Activated naive CD4-positive, alpha-beta T cell treated with anti-CD3 and anti-CD28 coated beads for 36 hours (primary cell): ENCODE data around the gene MTFMT. TPM values are rescaled to one million over a fixed set of nuclear protein-coding genes. Genes with fewer than 3 reads are reported as not detected.
"Not testable (repeated sequence)": the region's sequence is repeated elsewhere in the genome, so short reads cannot be mapped to it uniquely, and the experiment has no call there.

Experiments
- CTCF ChIA-PET: fragments of 350-600 bp; sonication (Branson Sonifier 250); formaldehyde crosslinking; loops from one replicate; lab custom pipeline; 2021; ENCODE audit warnings: antibody characterized with exemption; lab: Charles Lee
- DNase-seq: peaks from one replicate; pipeline ENCODE4 v3.0.0-alpha.2; 2020
- H3K27ac Mint-ChIP-seq: one replicate; pipeline ENCODE4 v1.8.0; 2021; ENCODE audit warnings: mild to moderate bottlenecking, mixed read lengths
- H3K27me3 Mint-ChIP-seq: one replicate; pipeline ENCODE4 v1.8.0; 2021; ENCODE audit warnings: low read depth, mixed read lengths
- H3K36me3 Mint-ChIP-seq: one replicate; pipeline ENCODE4 v1.8.0; 2021; ENCODE audit warnings: low read depth, mixed read lengths
- H3K4me1 Mint-ChIP-seq: one replicate; pipeline ENCODE4 v1.8.0; 2021; ENCODE audit warnings: low read depth, mixed read lengths
- H3K4me3 Mint-ChIP-seq: one replicate; pipeline ENCODE4 v1.8.0; 2021; ENCODE audit warnings: mild to moderate bottlenecking, moderate library complexity, mixed read lengths
- H3K9me3 Mint-ChIP-seq: one replicate; pipeline ENCODE4 v1.8.0; 2021; ENCODE audit warnings: mixed read lengths
- intact Hi-C: fragments of 100-400 bp; cut with micrococcal nuclease; formaldehyde crosslinking; loops from one replicate; pipeline ENCODE4 v1.15.1; 2023
- total RNA-seq, 2 experiments: library from RNA; stranded (reverse); gene quantifications; one replicate each; pipeline ENCODE4 v1.2.3, GENCODE V29; 2021

Gene MTFMT
- total RNA-seq, result 10 to 100 TPM; 15.1 to 17.1 TPM

GRCh38 chr15:65028921-65029735, at the start of gene MTFMT:
TSS of gene MTFMT (minus strand) at chr15:65029639. CDS start at chr15:65029613, 26 bp downstream.
- CTCF ChIA-PET, result no interaction called here
- Mint-ChIP-seq H3K27me3 (peaks cover 8% of the 10 kb centered on the region), H3K4me1 (peaks cover 21% of the 10 kb centered on the region), H3K36me3 (peaks cover 8% of the 10 kb centered on the region), H3K4me3 (peak within 1 kb of the TSS; percentile 87), H3K27ac (peak within 1 kb of the TSS; percentile 7), H3K9me3 (no peaks in the 10 kb centered on the region)
- DNase-seq, result peak; percentile 95
- intact Hi-C loops, result loop anchor here (2.0 kb wide), 3 partner anchors 38 to 204 kb away; partner anchors contain the start of genes CLPX and PIF1

- CTCF ChIA-PET, result interaction anchor here (0.9 to 4.9 kb wide), 8 partner anchors 8 to 43 kb away, joined by 3 to 31 read pairs (median 4); partner anchors contain the start of gene RASL12
- Mint-ChIP-seq H3K4me1 (peaks cover 18% of the 10 kb centered on the region), H3K36me3 (no peaks in the 10 kb centered on the region), H3K9me3 (no peaks in the 10 kb centered on the region), H3K27me3 (peaks cover 29% of the 10 kb centered on the region), H3K27ac (no peak overlapping the region), H3K4me3 (no peak overlapping the region)
- intact Hi-C loops, result loop anchor here (1.0 kb wide), 3 partner anchors 24 to 347 kb away; no protein-coding TSS in a partner anchor
- DNase-seq, result peak; percentile 70
Observed at GRCh38 chr15:65077981-65078352, 48.5 kb upstream of the MTFMT start.

- no peaks in the 10 kb centered on the region for H3K9me3 Mint-ChIP-seq
- no peak for DNase-seq
- H3K4me3 Mint-ChIP-seq, result no peak overlapping the region
- CTCF ChIA-PET, result interaction anchor here (0.9 to 4.9 kb wide), 7 partner anchors 8 to 246 kb away, joined by 3 to 31 read pairs (median 4); no protein-coding TSS in a partner anchor
- peaks cover 12% of the 10 kb centered on the region for H3K4me1 Mint-ChIP-seq
- H3K27me3 Mint-ChIP-seq, result peaks cover 24% of the 10 kb centered on the region
- intact Hi-C loops, result no loop called here
- no peaks in the 10 kb centered on the region for H3K36me3 Mint-ChIP-seq
- no peak overlapping the region for H3K27ac Mint-ChIP-seq
Observed at GRCh38 chr15:65077291-65077980, 48.0 kb upstream of the MTFMT start.

GRCh38 chr15:65076486-65077290, 47.2 kb upstream of the MTFMT start, which contains the start of gene KBTBD13:
TSS of gene KBTBD13 (plus strand) at chr15:65076746. CDS start at chr15:65076816, 70 bp downstream.
- DNase-seq, result no peak
- Mint-ChIP-seq H3K27me3 (peaks cover 21% of the 10 kb centered on the region), H3K27ac (no peak within 1 kb of the TSS), H3K4me3 (no peak within 1 kb of the TSS), H3K4me1 (peaks cover 5% of the 10 kb centered on the region), H3K9me3 (no peaks in the 10 kb centered on the region), H3K36me3 (no peaks in the 10 kb centered on the region)
- intact Hi-C loops, result no loop called here
- CTCF ChIA-PET, result interaction anchor here (0.6 to 4.9 kb wide), 6 partner anchors 9 to 245 kb away, joined by 3 to 31 read pairs (median 3); partner anchors contain the start of gene RASL12

GRCh38 chr15:65075607-65076395, 46.4 kb upstream of the MTFMT start:
- intact Hi-C loops, H3K4me1 Mint-ChIP-seq, H3K27ac Mint-ChIP-seq, H3K36me3 Mint-ChIP-seq, H3K9me3 Mint-ChIP-seq, H3K4me3 Mint-ChIP-seq, DNase-seq: not testable (repeated sequence)
- H3K27me3 Mint-ChIP-seq, result peaks cover 19% of the 10 kb centered on the region
- CTCF ChIA-PET, result interaction anchor here (0.6 to 4.9 kb wide), 5 partner anchors 8 to 244 kb away, joined by 3 to 31 read pairs (median 3); partner anchors contain the start of gene RASL12

GRCh38 chr15:65074946-65075345, 45.5 kb upstream of the MTFMT start:
- H3K4me1 Mint-ChIP-seq, H3K27ac Mint-ChIP-seq, intact Hi-C loops, DNase-seq, H3K9me3 Mint-ChIP-seq, H3K4me3 Mint-ChIP-seq, H3K36me3 Mint-ChIP-seq: not testable (repeated sequence)
- H3K27me3 Mint-ChIP-seq, result peaks cover 19% of the 10 kb centered on the region
- CTCF ChIA-PET, result interaction anchor here (1.6 to 4.9 kb wide), 2 partner anchors 20 to 40 kb away, joined by 6 to 31 read pairs; no protein-coding TSS in a partner anchor

- Mint-ChIP-seq H3K4me3 (no peak overlapping the region), H3K4me1 (peaks cover 8% of the 10 kb centered on the region), H3K27ac (no peak overlapping the region), H3K36me3 (no peaks in the 10 kb centered on the region), H3K27me3 (peaks cover 12% of the 10 kb centered on the region), H3K9me3 (no peaks in the 10 kb centered on the region)
- no peak for DNase-seq
- intact Hi-C loops, result no loop called here
- CTCF ChIA-PET, result interaction anchor here (0.8 to 0.9 kb wide), 2 partner anchors 10 to 19 kb away, joined by 3 read pairs; no protein-coding TSS in a partner anchor
Observed at GRCh38 chr15:65072617-65073016, 43.2 kb upstream of the MTFMT start.

GRCh38 chr15:65072027-65072426, 42.6 kb upstream of the MTFMT start:
- no peaks in the 10 kb centered on the region for H3K9me3 Mint-ChIP-seq
- H3K27me3 Mint-ChIP-seq, result peaks cover 15% of the 10 kb centered on the region
- intact Hi-C loops, result no loop called here
- CTCF ChIA-PET, result interaction anchor here (0.8 kb wide), 1 partner anchor 19 kb away, joined by 3 read pairs; no protein-coding TSS in a partner anchor
- no peak overlapping the region for H3K27ac Mint-ChIP-seq
- H3K36me3 Mint-ChIP-seq, result no peaks in the 10 kb centered on the region
- peaks cover 10% of the 10 kb centered on the region for H3K4me1 Mint-ChIP-seq
- no peak for DNase-seq
- no peak overlapping the region for H3K4me3 Mint-ChIP-seq

- intact Hi-C loops, result no loop called here
- Mint-ChIP-seq H3K9me3 (no peaks in the 10 kb centered on the region), H3K36me3 (no peaks in the 10 kb centered on the region), H3K4me3 (no peak overlapping the region), H3K27ac (no peak overlapping the region), H3K27me3 (peaks cover 19% of the 10 kb centered on the region), H3K4me1 (peaks cover 9% of the 10 kb centered on the region)
- no peak for DNase-seq
- CTCF ChIA-PET, result no interaction called here
Observed at GRCh38 chr15:65071381-65071811, 42.0 kb upstream of the MTFMT start.

- intact Hi-C loops, result no loop called here
- peaks cover 26% of the 10 kb centered on the region for H3K27me3 Mint-ChIP-seq
- no peaks in the 10 kb centered on the region for H3K36me3 Mint-ChIP-seq
- DNase-seq, result no peak
- H3K9me3 Mint-ChIP-seq, result no peaks in the 10 kb centered on the region
- no peak overlapping the region for H3K27ac Mint-ChIP-seq
- CTCF ChIA-PET, result interaction anchor here (0.9 to 1.3 kb wide), 2 partner anchors 8 to 36 kb away, joined by 3 to 6 read pairs; no protein-coding TSS in a partner anchor
- H3K4me3 Mint-ChIP-seq, result no peak overlapping the region
- H3K4me1 Mint-ChIP-seq, result peaks cover 9% of the 10 kb centered on the region
Observed at GRCh38 chr15:65069779-65070546, 40.5 kb upstream of the MTFMT start.
